Measurements from ENCODE around the gene CASK.

CASK gene

DNA sequence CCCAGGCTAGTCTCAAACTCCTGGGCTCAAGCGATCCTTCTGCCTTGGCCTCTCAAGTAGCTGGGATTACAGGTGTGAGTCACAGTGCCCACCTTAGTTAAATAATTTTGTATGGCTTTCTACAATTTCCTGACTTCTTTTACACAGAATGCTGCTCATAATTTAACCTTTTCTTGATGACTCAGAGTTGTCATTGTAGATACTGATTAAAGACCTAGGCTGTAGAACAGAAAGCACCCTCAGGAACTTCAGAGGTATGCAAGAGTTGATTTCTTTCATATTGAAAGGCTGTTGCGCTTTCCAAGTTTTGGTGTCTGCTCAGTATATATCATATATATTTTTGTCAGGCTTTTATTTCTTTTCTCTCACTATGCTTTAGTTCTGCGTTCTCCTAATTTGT, 255.7 kb downstream of the CASK start:
- no peaks in the 10 kb centered on the region; the same call in 1 of the 2 replicates for H3K27me3 ChIP-seq (replicated peaks; ENCODE audit: insufficient read depth, low read length)
- no peak overlapping the region for H3K4me3 ChIP-seq (ENCODE audit: low read length)
- no peaks in the 10 kb centered on the region for H3K79me2 ChIP-seq (ENCODE audit: low read length)
- no peak overlapping the region for H3K4me2 ChIP-seq (ENCODE audit: low read depth, low read length)
- H3K36me3 ChIP-seq (replicated peaks; ENCODE audit: insufficient read depth, low read length), result no peaks in the 10 kb centered on the region
- H3K9me2 ChIP-seq (replicated peaks; ENCODE audit: insufficient read depth, low read length), result no peaks in the 10 kb centered on the region
- no peaks in the 10 kb centered on the region for H3F3A ChIP-seq (ENCODE audit: insufficient read depth, low read length)
- no peak for TF ChIP-seq CTCF (IDR thresholded peaks at IDR 0.05; ENCODE audit: low read length)
- no peak for TF ChIP-seq EZH2phosphoT487 (IDR thresholded peaks at IDR 0.05; ENCODE audit: low read length)
- no peak for TF ChIP-seq EZH2 (optimal IDR thresholded peaks at IDR 0.05; ENCODE audit: low read depth, low read length)
- H2AFZ ChIP-seq (ENCODE audit: low read length), result no peak overlapping the region
- no peak overlapping the region for H3K9ac ChIP-seq (ENCODE audit: low read length)
- no peaks in the 10 kb centered on the region for H4K20me1 ChIP-seq (ENCODE audit: insufficient read depth, low read length)
- no peak for DNase-seq
- H3K27ac ChIP-seq (ENCODE audit: low read length), result no peak overlapping the region
- H3K4me1 ChIP-seq (ENCODE audit: low read length), result peaks cover 14% of the 10 kb centered on the region
- no peaks in the 10 kb centered on the region for H3K9me3 ChIP-seq (replicated peaks; ENCODE audit: insufficient read depth, low read length)

- H3K9me3 ChIP-seq (replicated peaks; ENCODE audit: insufficient read depth, low read length), result no peaks in the 10 kb centered on the region
- H3K9ac ChIP-seq (ENCODE audit: low read length), result no peak overlapping the region
- H3K4me2 ChIP-seq (ENCODE audit: low read depth, low read length), result no peak overlapping the region
- no peak overlapping the region for H3K4me3 ChIP-seq (ENCODE audit: low read length)
- peaks cover 14% of the 10 kb centered on the region for H3K4me1 ChIP-seq (ENCODE audit: low read length)
- H2AFZ ChIP-seq (ENCODE audit: low read length), result no peak overlapping the region
- no peak for TF ChIP-seq CTCF (IDR thresholded peaks at IDR 0.05; ENCODE audit: low read length)
- TF ChIP-seq EZH2 (optimal IDR thresholded peaks at IDR 0.05; ENCODE audit: low read depth, low read length), result no peak
- no peak for TF ChIP-seq EZH2phosphoT487 (IDR thresholded peaks at IDR 0.05; ENCODE audit: low read length)
- no peaks in the 10 kb centered on the region for H4K20me1 ChIP-seq (ENCODE audit: insufficient read depth, low read length)
- no peaks in the 10 kb centered on the region; the same call in 1 of the 2 replicates for H3K27me3 ChIP-seq (replicated peaks; ENCODE audit: insufficient read depth, low read length)
- no peaks in the 10 kb centered on the region for H3K9me2 ChIP-seq (replicated peaks; ENCODE audit: insufficient read depth, low read length)
- no peaks in the 10 kb centered on the region for H3F3A ChIP-seq (ENCODE audit: insufficient read depth, low read length)
- no peaks in the 10 kb centered on the region for H3K36me3 ChIP-seq (replicated peaks; ENCODE audit: insufficient read depth, low read length)
- H3K27ac ChIP-seq (ENCODE audit: low read length), result no peak overlapping the region
- no peak for DNase-seq
- no peaks in the 10 kb centered on the region for H3K79me2 ChIP-seq (ENCODE audit: low read length)
Measured at GRCh38 chrX:41666251-41666650, 257.1 kb downstream of the CASK start.

GRCh38 chrX:41665686-41666085, 257.7 kb downstream of the CASK start:
- Histone ChIP-seq H3K27me3 (replicated peaks; ENCODE audit: insufficient read depth, low read length) (no peaks in the 10 kb centered on the region; the same call in 1 of the 2 replicates), H2AFZ (ENCODE audit: low read length) (no peak overlapping the region), H3K27ac (ENCODE audit: low read length) (no peak overlapping the region)

More at GRCh38 chrX:41665686-41666085, 257.7 kb downstream of the CASK start:
- Histone ChIP-seq H3K9me2 (replicated peaks; ENCODE audit: insufficient read depth, low read length) (no peaks in the 10 kb centered on the region), H3K36me3 (replicated peaks; ENCODE audit: insufficient read depth, low read length) (no peaks in the 10 kb centered on the region), H3K4me1 (ENCODE audit: low read length) (peaks cover 14% of the 10 kb centered on the region), H4K20me1 (ENCODE audit: insufficient read depth, low read length) (no peaks in the 10 kb centered on the region), H3K4me3 (ENCODE audit: low read length) (no peak overlapping the region), H3K4me2 (ENCODE audit: low read depth, low read length) (no peak overlapping the region), H3K9ac (ENCODE audit: low read length) (no peak overlapping the region), H3K79me2 (ENCODE audit: low read length) (no peaks in the 10 kb centered on the region), H3F3A (ENCODE audit: insufficient read depth, low read length) (no peaks in the 10 kb centered on the region), H3K9me3 (replicated peaks; ENCODE audit: insufficient read depth, low read length) (no peaks in the 10 kb centered on the region)
- no peak for TF ChIP-seq CTCF (IDR thresholded peaks at IDR 0.05; ENCODE audit: low read length)
- no peak for TF ChIP-seq EZH2 (optimal IDR thresholded peaks at IDR 0.05; ENCODE audit: low read depth, low read length)
- no peak for TF ChIP-seq EZH2phosphoT487 (IDR thresholded peaks at IDR 0.05; ENCODE audit: low read length)
- DNase-seq, result no peak
